Aorta (tissue), 5 donors: ENCODE data around the gene AP2A1. TPM values are rescaled to one million over a fixed set of nuclear protein-coding genes. Genes with fewer than 3 reads are reported as not detected.

ENCODE experiments used
- ATAC-seq: fragments of 200-7000 bp; cut with Tn5 transposase; one replicate; pipeline ENCODE4 v1.9.1; 2022; ENCODE audit warnings: moderate library complexity; ENCODE audit not compliant: low FRiP score
- DNase-seq, 2 donors: peaks; one replicate each; pipeline ENCODE4 v3.0.0-alpha.2; 2020
- H3K27ac ChIP-seq, 2 donors: one replicate each; pipeline ENCODE4 v1.5.1; 2013; ENCODE audit warnings: low read length in 2 of 2, mild to moderate bottlenecking in 2 of 2, moderate library complexity in 2 of 2, control low read depth in 1 of 2, inconsistent platforms in 1 of 2, low read depth in 1 of 2
- H3K27me3 ChIP-seq, 2 donors: one replicate each; pipeline ENCODE4 v1.6.1; 2013; ENCODE audit warnings: control low read depth in 1 of 2, low read length in 1 of 2, mild to moderate bottlenecking in 1 of 2, moderate library complexity in 1 of 2; ENCODE audit not compliant: insufficient read depth in 2 of 2, control insufficient read depth in 1 of 2
- H3K36me3 ChIP-seq, 2 donors: one replicate each; pipeline ENCODE4 v1.6.1; 2013; ENCODE audit warnings: control low read depth in 1 of 2, low read length in 1 of 2, mild to moderate bottlenecking in 1 of 2; ENCODE audit not compliant: insufficient read depth in 2 of 2, control insufficient read depth in 1 of 2
- H3K4me1 ChIP-seq, 2 donors: one replicate each; pipeline ENCODE4 v1.6.1; 2013; ENCODE audit warnings: low read length in 2 of 2, control low read depth in 1 of 2, mild to moderate bottlenecking in 1 of 2, moderate library complexity in 1 of 2; ENCODE audit not compliant: insufficient read depth in 2 of 2, control insufficient read depth in 1 of 2
- H3K4me3 ChIP-seq, 2 donors: one replicate each; pipeline ENCODE4 v1.5.1; 2013; ENCODE audit warnings: low read length in 2 of 2, control low read depth in 1 of 2, mild to moderate bottlenecking in 1 of 2
- H3K9me3 ChIP-seq: one replicate; pipeline ENCODE4 v1.6.1; 2013; ENCODE audit warnings: mild to moderate bottlenecking, low read length; ENCODE audit not compliant: control insufficient read depth
- WGBS, 2 donors: extraction: QIAGEN DNeasy Blood & Tissue Kit; methylation state at CpG; one replicate each; pipeline ENCODE4 v1.1.7; 2013; 5-methylcytosine and 5-hydroxymethylcytosine counted together
- intact Hi-C, 2 donors: fragments of 100-400 bp; cut with DNase I; formaldehyde crosslinking; loops; one replicate each; pipeline versions ENCODE4 v1.14.2 to v1.15.0; 2022
- polyA plus RNA-seq, 2 donors: library from polyadenylated mRNA; stranded (reverse); fragments of 200-250 nt; gene quantifications; one replicate each; pipeline ENCODE4 v1.2.3, GENCODE V29; 2013
- total RNA-seq, 2 donors: library from RNA; stranded (reverse); fragmentation: NEBNext Ultra II Directional; extraction: Animal tissue kit (Norgen Biotek cat#: 25700); gene quantifications; one replicate each; pipeline ENCODE4 v1.2.1, GENCODE V29; 2021
- donor health status: healthy with polysubstance abuse.
- donor health status: Bipolar disorder and iron deficiency.
- donor health status: DM: no; HTN: no; CAD: no.
- donor health status: DM: no; HTN: no; CAD: no.
- donor health status: DM: yes; HTN: yes; CAD: no.

Gene AP2A1
- total and polyA plus RNA-seq, 4 donors = 19.9 to 77.5 (median 67.2) TPM

- Histone ChIP-seq H3K4me3 (no peak overlapping the region), H3K9me3 (no peaks in the 10 kb centered on the region), H3K27ac (peak overlapping the region in 1 of 2 donors; percentile 37), H3K36me3 (peaks cover 0 to 2% of the 10 kb centered on the region in 2 donors), H3K27me3 (no peaks in the 10 kb centered on the region), H3K4me1 (no peaks in the 10 kb centered on the region)
- no peak for DNase-seq
- intact Hi-C loops = loop anchor here (5.0 kb wide), 2 partner anchors 43 to 57 kb away; partner anchors contain the start of genes AP2A1 (in 2 of the 2) and PNKP (in 1 of the 2)
- WGBS, 2 donors = 95 to 97% methylated on average over 5 of the region's 5 CpGs
- no peak for ATAC-seq
Measured at GRCh38 chr19:49809941-49810389, 43.2 kb downstream of the AP2A1 start.

GRCh38 chr19:49811328-49811727 lies 44.5 kb downstream of the AP2A1 start:
- H3K36me3 ChIP-seq = peaks cover 0 to 2% of the 10 kb centered on the region in 2 donors
- intact Hi-C loops = loop anchor here in 1 of 2 donors (5.0 kb wide), 1 partner anchor 56 kb away; the partner anchor contains the start of gene PNKP
- no peak overlapping the region for H3K4me3 ChIP-seq
- DNase-seq = no peak
- no peak for ATAC-seq
- H3K27me3 ChIP-seq = no peaks in the 10 kb centered on the region
- no peak overlapping the region for H3K27ac ChIP-seq
- H3K4me1 ChIP-seq = no peaks in the 10 kb centered on the region
- no peaks in the 10 kb centered on the region for H3K9me3 ChIP-seq
- WGBS, 2 donors = 93 to 94% methylated on average over 6 of the region's 6 CpGs

GRCh38 chr19:49812452-49812996 lies 45.7 kb downstream of the AP2A1 start:
- intact Hi-C loops = loop anchor here in 1 of 2 donors (5.0 kb wide), 1 partner anchor 55 kb away; the partner anchor contains the start of gene PNKP
- Histone ChIP-seq H3K27ac (peak overlapping the region in 1 of 2 donors; percentile 69), H3K27me3 (no peaks in the 10 kb centered on the region), H3K9me3 (no peaks in the 10 kb centered on the region), H3K4me3 (peak overlapping the region; percentile 47 to 84), H3K36me3 (no peaks in the 10 kb centered on the region), H3K4me1 (no peaks in the 10 kb centered on the region)
- 43 to 45% methylated on average over 11 of the region's 11 CpGs for WGBS, 2 donors
- ATAC-seq = no peak
- DNase-seq = no peak

GRCh38 chr19:49812997-49813861 lies 46.4 kb downstream of the AP2A1 start, which contains the start of gene FUZ:
Gene FUZ, minus strand, starts transcription at chr19:49813292. Its CDS starts 186 bp downstream, at chr19:49813106.
- DNase-seq (peak; percentile 97 to 98), ATAC-seq (peak; percentile 90)
- WGBS, 2 donors = 0% methylated on average over 45 of the region's 45 CpGs
- H3K36me3 ChIP-seq = no peaks in the 10 kb centered on the region
- H3K4me3 ChIP-seq = peak within 1 kb of the TSS; percentile 47 to 84
- no peaks in the 10 kb centered on the region for H3K9me3 ChIP-seq
- peak within 1 kb of the TSS in 1 of 2 donors; percentile 69 for H3K27ac ChIP-seq
- H3K27me3 ChIP-seq = no peaks in the 10 kb centered on the region
- no peaks in the 10 kb centered on the region for H3K4me1 ChIP-seq
- intact Hi-C loops = loop anchor here in 1 of 2 donors (5.0 kb wide), 1 partner anchor 54 kb away; the partner anchor contains the start of gene PNKP

GRCh38 chr19:49814010-49814409 lies 47.2 kb downstream of the AP2A1 start:
- Histone ChIP-seq H3K27me3 (no peaks in the 10 kb centered on the region), H3K9me3 (no peaks in the 10 kb centered on the region), H3K27ac (no peak overlapping the region), H3K4me1 (no peaks in the 10 kb centered on the region), H3K36me3 (no peaks in the 10 kb centered on the region), H3K4me3 (no peak overlapping the region)
- ATAC-seq = no peak
- 53 to 54% methylated on average over 1 of the region's 1 CpG for WGBS, 2 donors
- intact Hi-C loops = loop anchor here in 1 of 2 donors (5.0 kb wide), 1 partner anchor 53 kb away; the partner anchor contains the start of gene PNKP
- no peak for DNase-seq

GRCh38 chr19:49816590-49816989 lies 49.8 kb downstream of the AP2A1 start:
- DNase-seq = no peak
- H3K36me3 ChIP-seq = no peaks in the 10 kb centered on the region
- no peaks in the 10 kb centered on the region for H3K4me1 ChIP-seq
- H3K27ac ChIP-seq = peak overlapping the region in 1 of 2 donors; percentile 81
- intact Hi-C loops = loop anchor here in 1 of 2 donors (5.0 kb wide), 1 partner anchor 36 kb away; the partner anchor contains the start of gene PTOV1
- H3K9me3 ChIP-seq = no peaks in the 10 kb centered on the region
- no peak overlapping the region for H3K4me3 ChIP-seq
- WGBS, 2 donors = 83 to 86% methylated on average over 14 of the region's 14 CpGs
- ATAC-seq = no peak
- H3K27me3 ChIP-seq = no peaks in the 10 kb centered on the region

GRCh38 chr19:49817964-49818648 lies 51.3 kb downstream of the AP2A1 start, which contains the start of gene MED25:
Gene MED25, plus strand, starts transcription at chr19:49818289. Its CDS starts 53 bp downstream, at chr19:49818342.
- intact Hi-C loops = loop anchor here (2.0 to 5.0 kb wide), 2 partner anchors 33 to 34 kb away; partner anchors contain the start of gene PTOV1 (in 2 of the 2)
- H3K27ac ChIP-seq = peak within 1 kb of the TSS in 1 of 2 donors; percentile 8
- WGBS, 2 donors = 0% methylated on average over 57 of the region's 57 CpGs
- ATAC-seq (peak; percentile 93), DNase-seq (peak; percentile 93 to 96)
- H3K4me3 ChIP-seq = peak within 1 kb of the TSS; percentile 1 to 76
- H3K9me3 ChIP-seq = no peaks in the 10 kb centered on the region
- H3K36me3 ChIP-seq = no peaks in the 10 kb centered on the region
- H3K4me1 ChIP-seq = no peaks in the 10 kb centered on the region
- no peaks in the 10 kb centered on the region for H3K27me3 ChIP-seq
